ENCODE results near the gene LDAH.

LDAH gene

DNA sequence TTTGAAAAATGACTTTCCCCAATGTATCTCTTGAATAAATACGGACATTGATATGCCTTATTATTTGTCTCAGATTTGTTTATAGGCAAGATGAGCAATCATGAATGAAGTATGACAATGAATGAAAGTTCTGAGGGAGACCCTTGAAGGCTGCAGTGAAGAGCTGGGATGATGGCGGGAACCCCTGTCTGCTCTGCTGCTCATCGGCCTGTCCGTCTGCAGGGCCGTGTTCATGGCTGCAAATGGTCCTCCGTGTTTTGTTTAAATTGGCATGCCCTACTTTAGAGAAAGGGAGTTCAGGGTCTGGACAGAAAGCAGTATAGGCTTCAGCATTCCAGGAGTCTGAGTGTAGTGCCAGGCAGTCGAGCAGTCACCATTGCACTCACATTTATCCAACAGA lies 170.8 kb downstream of the LDAH start:
- no peak for DNase-seq (ENCODE audit: low read depth)

DNA sequence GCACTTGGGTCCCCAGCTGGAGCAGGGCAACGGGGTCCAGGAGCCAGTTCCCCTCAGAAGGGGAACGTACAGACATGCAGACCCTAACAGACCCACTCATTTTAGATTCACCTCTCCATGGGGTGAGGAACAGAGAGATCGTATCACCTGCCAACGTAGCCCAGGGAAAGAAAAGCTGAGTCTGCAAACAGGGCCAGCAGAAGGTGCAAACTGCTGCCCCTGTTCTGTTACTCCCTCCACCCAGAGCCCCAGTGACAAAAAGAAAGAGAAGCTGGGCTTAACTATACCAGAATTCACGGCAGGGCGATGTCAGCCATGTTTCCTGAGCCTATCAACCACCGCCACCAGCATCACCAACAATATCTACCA lies 171.2 kb downstream of the LDAH start:
- no peak for DNase-seq (ENCODE audit: low read depth)

DNA sequence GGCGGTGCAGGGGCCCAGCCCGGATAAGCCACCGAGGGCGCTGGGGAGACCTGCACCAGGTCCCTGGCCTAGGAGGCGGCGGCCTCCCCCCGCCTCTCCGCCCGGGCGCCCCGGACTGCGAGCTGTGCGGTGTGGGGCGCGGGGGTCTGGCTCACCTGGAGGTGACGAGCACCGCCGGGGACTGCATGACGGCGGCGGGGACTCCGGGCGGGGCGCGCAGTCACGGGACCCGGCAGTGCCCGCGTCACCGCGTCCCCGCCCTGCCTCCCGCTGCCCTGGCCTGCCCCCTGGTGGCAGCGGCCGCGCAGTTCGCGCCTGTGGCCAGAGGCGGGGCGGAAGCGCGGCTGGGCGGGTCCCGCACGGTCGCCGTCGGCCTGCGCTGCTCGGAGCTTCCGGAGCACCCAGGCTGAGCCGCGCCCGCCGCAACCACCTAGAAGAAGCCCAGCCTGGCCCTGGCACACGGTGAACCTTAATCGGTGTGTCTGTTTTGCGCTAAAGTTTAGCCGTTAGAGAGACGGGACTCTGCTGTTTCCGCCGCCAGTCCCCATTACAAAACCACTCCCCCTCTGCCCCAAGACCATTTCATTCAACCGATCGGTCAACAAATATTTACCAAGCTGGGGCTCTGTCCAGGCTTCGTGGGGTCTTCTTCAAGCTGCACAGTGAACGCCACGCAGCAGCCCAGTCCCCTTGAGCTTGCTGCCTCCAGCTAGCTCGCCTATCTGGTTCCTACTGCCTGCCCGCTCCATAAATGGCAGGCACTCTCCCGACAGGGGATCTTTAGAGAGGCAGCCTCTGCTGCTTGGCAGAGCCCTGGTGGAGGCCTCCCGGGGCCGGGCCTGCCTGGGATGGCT lies 171.8 kb downstream of the LDAH start, which contains the start of gene HS1BP3:
Gene HS1BP3, minus strand, starts transcription at position 222 of the 854 bp plus-strand sequence. Its CDS starts 35 bp downstream, at position 187.
- peak; percentile 83 for DNase-seq (ENCODE audit: low read depth)

DNA sequence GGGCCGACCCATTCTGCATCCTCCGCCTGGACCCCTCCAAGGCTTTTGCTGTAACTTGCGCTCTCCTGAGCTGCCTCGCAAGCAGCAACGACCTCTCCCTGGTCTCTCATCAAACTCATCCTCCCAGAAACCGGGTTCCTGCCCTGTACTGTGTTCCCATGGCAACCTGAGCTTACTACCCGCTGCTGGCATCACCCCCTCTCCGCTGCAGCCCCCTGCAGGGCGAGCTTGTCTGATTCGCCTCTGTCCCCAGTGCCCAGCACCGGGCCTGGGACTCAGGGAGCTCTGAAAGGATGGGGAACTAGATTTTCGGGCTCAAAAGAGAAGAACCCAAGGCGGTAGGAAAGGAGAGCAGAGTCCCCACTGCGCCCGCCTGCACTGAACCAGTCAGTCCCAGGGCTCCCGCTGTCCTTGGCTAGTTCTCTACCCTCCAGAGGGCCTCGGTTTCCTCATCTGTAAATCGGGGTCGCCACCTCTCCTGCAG lies 172.5 kb downstream of the LDAH start:
- no peak for DNase-seq (ENCODE audit: low read depth)

DNA sequence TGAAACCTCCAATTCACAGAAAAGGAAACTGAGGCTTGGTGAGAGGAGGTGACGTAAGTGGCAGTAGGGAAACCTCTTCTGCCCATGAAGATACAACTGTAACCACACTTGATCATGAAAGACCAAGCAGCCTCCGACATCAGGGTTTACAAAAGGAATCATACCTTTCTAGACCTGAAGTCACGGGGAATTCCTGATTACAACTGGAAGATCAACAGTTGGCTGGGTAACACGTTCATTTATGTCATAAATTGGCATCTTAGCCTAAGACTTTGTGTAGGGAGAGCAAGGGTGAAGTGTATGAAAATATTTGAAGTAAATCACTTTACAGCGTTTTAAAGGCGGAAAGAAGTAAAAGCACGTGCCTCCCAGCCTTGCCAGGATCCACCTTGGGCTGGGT lies 172.9 kb downstream of the LDAH start:
- DNase-seq (ENCODE audit: low read depth): no peak

DNA sequence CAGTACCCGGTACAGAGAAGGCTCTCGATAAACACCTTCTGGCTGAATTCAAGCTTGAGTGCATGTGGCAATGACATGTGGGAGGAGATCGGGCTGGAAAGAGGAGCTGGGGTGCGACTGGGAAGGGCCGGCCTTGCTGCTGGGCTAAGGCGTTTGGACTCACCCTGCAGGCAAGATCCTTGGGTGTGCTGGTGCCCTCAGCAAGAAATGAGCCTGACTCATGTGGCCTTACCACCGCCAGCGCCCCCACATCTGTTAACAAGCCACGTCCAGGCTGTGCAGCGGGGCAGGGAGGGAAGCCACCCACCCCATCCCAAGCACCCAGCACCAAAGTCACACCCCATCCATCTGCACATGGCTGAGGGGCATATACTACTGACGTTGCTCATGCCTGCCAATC lies 173.3 kb downstream of the LDAH start:
- no peak for DNase-seq (ENCODE audit: low read depth)

DNA sequence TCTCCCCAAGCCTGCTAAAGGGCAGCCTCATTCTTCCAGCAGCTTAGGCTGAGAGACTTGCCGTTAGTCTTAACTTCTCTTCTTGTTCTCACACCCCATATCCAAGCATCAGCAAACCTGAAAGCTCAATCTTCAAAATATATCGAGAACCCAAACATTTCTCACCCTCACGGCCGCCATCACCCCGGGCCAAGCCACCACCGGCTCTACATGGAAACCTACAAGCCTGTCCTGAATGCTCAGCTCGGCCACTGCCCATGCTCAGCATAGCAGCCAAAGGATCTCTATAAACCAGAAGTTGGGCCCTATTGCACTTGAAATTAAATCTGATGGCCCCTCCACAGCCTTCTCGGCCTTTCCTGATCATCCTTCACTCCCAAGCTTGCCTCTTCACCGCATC lies 174.1 kb downstream of the LDAH start:
- DNase-seq (ENCODE audit: low read depth): no peak

DNA sequence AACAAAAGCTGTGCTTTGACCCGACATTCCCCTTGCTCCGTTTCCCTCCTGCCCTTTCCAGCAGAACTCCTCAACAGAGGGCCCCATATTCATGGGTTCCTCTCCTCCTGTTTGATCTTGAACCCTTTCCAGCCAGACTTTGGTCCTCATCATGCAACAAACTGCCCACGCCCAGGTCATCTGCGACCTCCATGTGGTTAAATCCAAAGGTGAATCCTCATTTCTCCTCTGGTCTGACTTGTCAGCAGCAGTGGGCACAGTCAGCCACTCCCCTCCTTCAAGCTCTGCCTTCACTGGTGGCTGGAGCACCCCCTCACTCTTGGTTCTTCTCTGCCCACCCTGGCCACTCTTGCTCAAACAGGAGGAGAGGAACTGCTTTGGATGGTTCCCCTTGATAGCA lies 174.7 kb downstream of the LDAH start:
- no peak for DNase-seq (ENCODE audit: low read depth)

DNA sequence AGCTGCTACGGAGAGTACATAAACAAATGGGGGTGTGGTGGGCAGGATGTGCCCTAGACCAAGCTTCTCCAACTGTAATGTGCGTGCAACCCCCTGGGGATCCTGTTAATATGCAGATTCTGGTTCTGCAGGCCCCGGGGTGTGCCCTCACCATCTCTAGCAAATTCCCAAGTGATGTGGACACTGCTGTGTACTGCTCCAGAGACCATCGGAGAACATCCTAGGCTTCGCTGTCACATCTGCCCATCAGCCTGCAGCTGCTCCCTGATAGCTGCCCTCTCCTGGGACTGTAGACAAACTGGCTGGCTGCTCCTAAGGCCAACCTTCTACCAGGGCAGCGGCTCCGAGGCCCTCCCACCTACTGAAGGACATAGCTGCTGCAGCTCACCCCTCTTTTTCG lies 175.2 kb downstream of the LDAH start:
- DNase-seq (ENCODE audit: low read depth): no peak

DNA sequence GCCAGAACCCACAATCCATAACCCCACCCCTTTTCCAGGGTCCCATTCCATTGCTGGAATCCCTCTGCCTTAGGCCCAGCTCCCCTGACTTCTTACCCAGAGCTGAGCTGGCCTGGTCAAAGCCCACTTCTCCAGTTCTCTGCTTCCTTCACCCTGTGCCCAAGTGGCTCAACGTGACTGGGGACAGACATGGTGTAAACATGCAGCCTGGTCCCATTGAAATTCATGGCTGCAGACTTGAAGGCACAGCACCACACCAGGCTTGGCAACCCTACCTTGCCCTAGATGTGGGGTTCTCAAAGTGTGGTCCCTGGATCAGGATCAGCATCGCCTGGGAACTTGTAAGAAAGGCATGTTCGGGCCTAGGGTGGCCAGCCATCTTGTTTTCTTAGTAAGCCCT lies 175.7 kb downstream of the LDAH start:
- DNase-seq (ENCODE audit: low read depth): no peak

DNA sequence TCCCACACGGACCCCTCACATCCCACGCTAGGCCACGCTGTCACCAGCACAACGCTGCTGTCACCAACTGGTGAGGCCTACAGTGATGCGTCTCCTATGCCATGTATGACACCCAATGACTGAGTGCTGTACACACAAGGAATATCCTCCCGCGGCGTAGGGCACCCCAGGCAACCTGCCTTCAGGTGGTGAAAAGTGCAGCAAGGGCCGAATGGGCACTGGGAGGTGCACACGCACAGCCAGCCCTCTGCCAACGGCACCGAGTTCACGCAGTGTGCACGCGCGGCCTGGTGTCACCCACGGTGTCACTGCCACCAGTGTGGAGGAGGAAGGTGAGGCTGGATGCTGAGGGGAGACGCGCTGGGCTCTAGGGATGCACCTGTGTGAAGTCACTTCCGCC lies 176.5 kb downstream of the LDAH start:
- DNase-seq (ENCODE audit: low read depth): no peak

DNA sequence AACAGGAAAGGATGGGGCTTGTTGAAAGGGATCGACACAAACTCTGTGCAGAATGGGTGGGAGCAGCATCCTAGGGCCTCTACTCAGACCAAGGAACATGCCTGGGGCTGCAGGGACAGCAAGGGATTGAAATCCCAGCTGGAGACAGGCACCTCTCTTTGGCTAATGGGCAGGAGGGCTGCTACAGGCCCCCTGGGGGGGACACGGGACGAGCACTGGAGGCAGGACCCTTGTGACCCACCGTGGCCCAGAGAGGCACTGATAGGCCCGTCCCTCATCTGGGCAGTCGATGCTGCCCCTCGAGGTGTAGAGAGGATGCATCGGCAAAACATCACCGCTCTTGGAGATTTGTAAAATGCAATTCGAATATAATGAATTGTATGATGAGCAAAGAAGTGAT lies 177.1 kb downstream of the LDAH start:
- no peak for DNase-seq (ENCODE audit: low read depth)

DNA sequence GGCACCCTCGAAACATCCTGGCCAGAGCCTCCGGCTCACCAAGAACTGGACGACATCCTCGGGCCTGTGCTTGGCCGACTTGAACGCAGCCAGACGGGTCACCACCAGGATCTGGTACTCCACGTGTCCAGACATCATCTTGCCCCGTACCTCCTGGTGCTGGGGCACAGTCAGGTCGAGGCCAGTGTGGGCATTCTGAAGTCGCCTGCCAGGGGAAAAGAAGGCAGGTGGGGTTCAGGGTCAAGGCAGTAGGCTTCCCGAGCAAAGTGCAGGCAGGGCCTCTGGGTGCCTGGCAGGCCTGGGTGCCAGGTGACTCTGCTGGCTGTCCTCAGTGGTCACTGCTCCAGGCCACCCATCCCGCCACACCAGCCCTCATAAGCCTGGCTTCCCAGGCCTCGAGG lies 177.6 kb downstream of the LDAH start:
- no peak for DNase-seq (ENCODE audit: low read depth)

DNA sequence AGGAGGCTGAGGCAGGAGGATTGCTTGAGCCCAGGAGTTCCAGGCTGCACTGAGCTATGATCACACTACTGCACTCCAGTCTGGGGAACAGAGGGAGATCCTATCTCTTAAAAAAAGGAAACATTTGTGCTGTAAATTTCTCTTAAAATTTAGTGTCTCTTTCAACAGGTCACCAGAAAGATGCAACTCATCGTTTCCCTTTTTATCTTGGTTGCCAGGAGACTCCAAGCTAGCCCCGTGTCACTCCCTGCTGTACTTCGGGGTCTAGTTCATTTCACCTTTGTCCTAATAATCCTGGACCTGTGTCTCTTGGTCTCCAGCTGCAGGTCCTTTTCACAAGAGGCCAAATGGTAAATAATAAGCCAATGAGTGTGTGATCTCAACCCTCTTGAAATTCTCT lies 179.1 kb downstream of the LDAH start:
- DNase-seq (ENCODE audit: low read depth): no peak

DNA sequence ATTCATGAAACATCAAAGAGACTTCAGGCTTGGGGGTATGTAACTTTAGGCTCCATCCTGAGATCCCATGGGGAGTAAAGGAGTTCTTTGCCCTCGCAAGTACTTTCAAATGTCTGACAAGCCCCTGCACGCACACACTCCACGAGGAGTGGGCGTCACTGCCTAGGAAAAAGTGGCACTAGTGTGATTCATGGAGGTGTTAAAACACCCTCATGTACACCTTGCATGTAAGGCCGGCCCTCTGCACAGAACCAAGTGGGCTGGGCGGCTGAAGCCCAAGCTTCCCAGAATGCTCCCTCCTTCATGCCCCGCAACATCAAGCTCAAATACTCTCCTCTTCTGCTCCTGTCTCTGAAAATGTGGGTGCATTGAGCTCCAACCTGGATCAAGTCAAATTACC lies 179.8 kb downstream of the LDAH start:
- no peak for DNase-seq (ENCODE audit: low read depth)

DNA sequence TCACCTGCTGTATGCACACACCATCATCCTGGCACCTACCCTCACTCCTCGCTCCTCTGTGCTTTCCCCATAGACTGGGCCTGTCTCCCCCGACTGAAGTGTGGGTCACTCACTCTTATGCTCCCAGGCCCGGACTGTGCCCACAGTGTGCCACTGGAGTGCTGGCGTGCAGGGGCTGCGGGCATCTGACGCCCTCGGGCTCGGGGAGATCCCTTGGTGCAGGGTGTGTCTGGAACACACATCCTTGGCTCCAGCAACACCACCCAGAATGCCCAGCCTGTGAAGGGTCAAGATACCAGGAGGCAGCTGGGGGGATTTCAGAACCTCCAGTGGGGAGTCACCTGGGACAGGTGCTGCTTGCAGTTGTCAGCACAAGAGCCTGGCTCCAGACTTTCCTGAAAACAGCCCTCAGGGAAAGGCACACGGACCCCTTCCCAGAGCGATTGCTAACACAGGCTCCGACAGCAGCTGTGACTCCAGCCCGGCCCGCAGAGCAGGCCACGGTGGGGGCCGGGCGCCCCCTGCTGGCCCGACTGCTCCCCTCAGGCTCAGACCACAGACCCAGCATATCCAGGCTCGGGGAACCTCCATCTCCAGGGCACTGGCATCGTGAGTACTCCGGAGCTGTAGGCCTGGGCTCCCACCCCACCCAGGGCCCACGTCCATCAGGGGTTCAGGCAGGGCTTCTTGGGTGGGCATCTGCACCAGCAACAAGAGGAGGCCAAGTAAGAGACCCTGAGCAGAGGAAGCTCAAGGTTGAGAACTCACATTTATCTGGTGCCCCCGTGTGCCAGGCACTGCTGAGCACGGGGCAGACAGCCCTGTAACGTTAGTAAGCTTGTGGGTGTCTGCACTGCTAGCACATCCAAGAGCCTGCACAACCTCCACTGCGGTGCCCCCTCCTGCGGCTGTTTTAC lies 180.6 kb downstream of the LDAH start:
- peak; percentile 59 for DNase-seq (ENCODE audit: low read depth)

DNA sequence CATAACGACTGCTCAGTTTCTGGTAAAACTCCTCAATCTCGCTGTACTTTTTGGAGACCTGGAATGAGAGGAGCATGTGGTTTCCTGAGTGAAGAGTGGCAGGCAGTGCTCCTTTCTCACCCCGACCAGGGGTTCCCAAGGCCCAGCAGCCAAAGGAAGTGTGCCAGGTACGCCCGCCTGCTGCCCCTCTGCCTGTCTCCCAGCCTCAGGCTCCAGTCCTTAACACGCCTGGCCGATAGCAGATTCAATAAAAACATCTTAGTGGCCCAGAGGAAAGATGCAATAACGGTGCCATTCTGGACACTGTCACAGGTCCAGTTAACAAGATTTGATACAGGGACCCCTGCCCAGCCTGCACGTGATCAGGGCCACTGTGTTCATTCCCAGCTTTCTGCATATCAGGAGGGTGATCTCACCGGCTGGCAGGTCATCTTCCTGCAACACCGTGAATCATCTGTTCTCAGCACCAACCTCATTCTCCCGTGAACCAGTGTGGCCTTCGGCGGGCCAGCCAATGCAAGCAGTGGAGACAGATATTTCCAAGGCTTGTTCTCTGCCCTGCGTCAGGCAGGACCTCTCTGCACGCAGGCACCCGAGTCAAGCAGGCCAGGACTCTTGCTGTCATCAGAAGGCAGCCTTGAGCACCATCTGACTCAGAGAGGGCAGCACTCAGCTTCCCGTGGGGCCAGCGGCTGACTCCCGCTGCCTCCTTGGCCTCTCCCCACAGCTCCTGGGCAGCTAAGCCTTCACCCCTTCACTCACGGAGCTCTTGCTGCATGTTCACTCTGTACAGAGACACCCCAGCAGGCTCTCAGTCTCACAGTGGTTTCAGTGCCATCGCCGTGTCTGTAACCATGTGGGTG lies 181.5 kb downstream of the LDAH start:
- DNase-seq (ENCODE audit: low read depth): no peak

DNA sequence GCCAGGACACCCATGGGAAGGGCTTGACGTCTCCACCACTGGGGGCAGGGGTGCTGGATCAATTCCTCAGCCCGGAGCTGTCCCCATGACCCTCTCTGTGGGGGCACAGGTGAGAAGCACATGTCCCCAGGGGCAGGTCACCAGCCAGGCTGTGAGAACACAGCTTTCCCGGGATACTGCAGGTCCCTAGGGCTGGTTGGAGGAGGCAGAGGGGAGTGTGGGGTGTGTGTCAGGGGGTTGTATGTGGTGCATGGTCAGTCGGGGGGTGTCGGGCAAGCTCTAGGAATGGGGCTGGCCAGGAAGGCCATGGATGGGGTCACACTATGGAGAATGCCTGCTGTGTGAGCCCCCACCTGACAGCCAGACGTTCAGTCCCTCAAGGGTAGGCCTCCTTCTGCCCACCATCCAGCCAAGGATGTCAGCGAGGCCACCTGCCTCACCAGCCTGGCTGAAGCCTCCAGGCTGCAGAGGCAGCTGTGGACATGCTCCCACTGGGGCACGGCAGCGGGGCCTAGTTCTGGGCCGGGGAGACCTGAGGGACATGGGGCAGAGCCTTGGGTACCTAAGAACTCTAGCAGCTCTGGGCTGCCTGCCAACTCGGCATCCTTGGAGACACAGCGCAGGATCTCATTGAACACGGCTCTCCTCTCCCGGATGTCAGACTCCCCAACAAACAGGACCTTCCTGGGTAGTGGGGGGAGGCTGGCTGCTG lies 182.3 kb downstream of the LDAH start:
- no peak for DNase-seq (ENCODE audit: low read depth)

DNA sequence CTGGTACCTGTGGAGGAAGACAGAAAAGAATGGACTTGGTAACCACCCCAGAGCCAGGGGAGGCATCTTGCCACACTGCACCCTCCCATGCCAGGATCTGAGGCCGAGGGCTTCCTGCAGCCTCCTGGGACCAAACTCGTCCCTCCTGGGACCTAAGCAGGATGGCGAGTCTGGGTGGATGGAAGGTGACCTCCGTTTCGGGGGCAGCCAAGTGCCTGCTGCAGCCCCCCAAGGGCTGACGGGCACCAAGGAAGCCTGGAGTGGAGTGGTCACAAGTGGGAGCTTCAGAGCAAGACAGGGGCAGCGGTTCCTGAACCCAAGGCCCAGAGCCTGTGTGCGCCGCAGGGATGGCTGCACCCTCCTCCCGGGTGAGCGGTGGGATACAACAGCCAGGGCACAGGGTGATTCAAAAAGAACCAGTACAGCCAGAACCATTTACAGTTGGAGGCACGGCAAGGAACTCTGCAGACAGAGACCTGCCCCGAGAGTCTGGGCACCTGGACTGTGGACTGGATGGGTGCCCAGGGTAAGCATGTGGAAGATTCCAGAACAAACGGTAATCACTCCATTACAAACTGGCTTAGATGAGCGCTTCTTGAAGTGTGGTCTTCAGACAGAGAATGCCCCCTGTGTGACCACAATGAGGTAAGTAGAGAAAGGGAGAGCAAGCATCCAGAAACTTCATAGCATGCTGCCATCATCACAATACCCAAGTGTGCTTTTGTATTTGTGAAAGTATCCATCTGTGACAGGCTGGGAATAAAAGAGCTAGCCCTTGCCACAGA lies 184.1 kb downstream of the LDAH start:
- no peak for DNase-seq (ENCODE audit: low read depth)

DNA sequence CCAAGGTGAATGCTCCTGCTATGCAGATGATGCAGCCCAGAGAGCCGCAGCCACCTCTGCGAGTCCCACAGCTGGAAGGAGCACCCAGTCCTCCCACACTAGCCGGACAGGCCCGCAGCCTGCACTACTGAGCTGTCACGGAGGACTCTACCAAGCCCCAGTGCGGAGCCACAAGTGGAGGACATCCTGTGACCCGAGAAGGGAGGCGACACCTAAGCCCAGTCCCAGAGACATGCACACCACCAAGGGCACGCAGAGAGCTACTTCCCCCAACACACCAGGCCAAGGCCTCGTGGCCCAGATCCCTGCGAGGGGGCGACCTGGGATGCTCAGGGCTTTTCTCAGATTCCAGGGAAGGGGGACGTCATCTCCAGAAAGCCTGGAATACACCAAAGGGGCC lies 184.9 kb downstream of the LDAH start:
- DNase-seq (ENCODE audit: low read depth): no peak

DNA sequence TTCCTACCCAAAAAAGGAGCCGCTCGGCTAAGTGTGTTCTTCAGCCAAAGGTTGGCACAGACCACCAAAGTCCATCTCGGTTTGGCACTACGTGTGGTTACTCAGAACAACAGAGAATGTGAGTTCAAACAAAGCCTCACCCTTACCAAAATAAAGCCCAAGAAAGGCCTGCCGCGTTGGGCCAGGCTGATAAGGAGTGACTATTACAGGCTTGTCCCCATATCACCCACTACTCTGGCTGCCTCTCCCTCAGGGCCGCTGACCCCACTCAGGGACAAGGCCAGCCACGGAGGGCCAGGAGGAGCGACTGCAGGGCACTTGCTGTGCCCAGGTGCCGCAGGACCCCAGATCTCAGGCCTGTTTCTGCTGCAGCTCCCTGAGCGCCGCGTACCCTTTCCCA lies 185.8 kb downstream of the LDAH start:
- DNase-seq (ENCODE audit: low read depth): no peak
